GM12878 (cell line): ENCODE measurements around the gene FANCE. TPM values are rescaled to one million over a fixed set of nuclear protein-coding genes. Genes with fewer than 3 reads are reported as not detected.

ENCODE experiments used
- ATAC-seq: fragments of 200-7000 bp; cut with Tn5 transposase; 3 replicates; pipeline ENCODE4 v1.9.1; 2020; ENCODE audit warnings: mild to moderate bottlenecking, moderate library complexity
- BruUV-seq: library from RNA; stranded (reverse); fragments of 400-500 nt; replicated peaks from 2 replicates; lab custom pipeline; 2021; lab: Mats Ljungman, UMichigan
- CTCF ChIA-PET: fragments of 300-600 bp; sonication (Branson Sonifier 250); formaldehyde crosslinking; extraction: SDS; loops from one replicate; lab custom pipeline; 2021; ENCODE audit warnings: inconsistent platforms; lab: Yijun Ruan, JAX
- POLR2A ChIA-PET: fragments of 350-600 bp; formaldehyde crosslinking; extraction: SDS; loops from one replicate; lab custom pipeline; 2021; ENCODE audit warnings: inconsistent platforms; lab: Charles Lee
- RAD21 ChIA-PET: fragments of 300-600 bp; sonication (Branson Sonifier 250); formaldehyde crosslinking; loops from one replicate; lab custom pipeline; 2023; ENCODE audit warnings: antibody characterized with exemption; ENCODE audit not compliant: unreplicated experiment; lab: Charles Lee
- SMC1A ChIA-PET: fragments of 300-600 bp; sonication (Branson Sonifier 250); formaldehyde crosslinking; loops from one replicate; lab custom pipeline; 2023; ENCODE audit not compliant: unreplicated experiment, uncharacterized antibody; lab: Charles Lee
- DNase-seq: peaks from one replicate; pipeline ENCODE4 v3.0.0-alpha.2; 2011; ENCODE audit warnings: low read depth, low spot score
- FAIRE-seq: peaks from 3 replicates; lab custom pipeline; 2011; peaks lifted over from hg19 to GRCh38; lab: Jason Lieb, UNC
- H2AFZ ChIP-seq: 2 replicates; pipeline ENCODE4 v1.6.0; 2011; ENCODE audit warnings: low read depth, low read length, control low read depth; ENCODE audit not compliant: control insufficient read depth
- H3K27ac ChIP-seq: 2 replicates; pipeline ENCODE4 v1.5.1; 2011; ENCODE audit warnings: control low read depth; ENCODE audit not compliant: control insufficient read depth, insufficient read depth
- H3K27me3 ChIP-seq, 2 experiments: replicated peaks in 1 of 2; 2 replicates each; pipeline versions ENCODE4 v1.6.0 to v1.6.1; 2011; ENCODE audit warnings: low read length in 1 of 2; ENCODE audit not compliant: control insufficient read depth in 2 of 2, insufficient read depth in 2 of 2
- H3K36me3 ChIP-seq, 2 experiments: 2 replicates each; pipeline ENCODE4 v1.5.1; 2011; ENCODE audit warnings: low read length in 1 of 2; ENCODE audit not compliant: control insufficient read depth in 2 of 2, insufficient read depth in 2 of 2
- H3K4me1 ChIP-seq: 2 replicates; pipeline ENCODE4 v1.6.1; 2011; ENCODE audit warnings: mild to moderate bottlenecking, low read length, moderate library complexity, mixed read lengths; ENCODE audit not compliant: control insufficient read depth, insufficient read depth
- H3K4me2 ChIP-seq: 2 replicates; pipeline ENCODE4 v1.6.0; 2011; ENCODE audit warnings: control low read depth; ENCODE audit not compliant: control insufficient read depth, insufficient read depth
- H3K4me3 ChIP-seq: fragments of 200-600 bp; sonication (generic); 2 replicates; pipeline ENCODE4 v1.5.1; 2016
- H3K79me2 ChIP-seq: 2 replicates; pipeline ENCODE4 v1.6.0; 2011; ENCODE audit warnings: low read length; ENCODE audit not compliant: control insufficient read depth, insufficient read depth
- H3K9ac ChIP-seq: 2 replicates; pipeline ENCODE4 v1.8.0; 2011; ENCODE audit warnings: low read length, control low read depth, mixed read lengths; ENCODE audit not compliant: control insufficient read depth, insufficient read depth
- H3K9me3 ChIP-seq: replicated peaks from 3 replicates; pipeline ENCODE4 v1.5.1; 2011; ENCODE audit warnings: mild to moderate bottlenecking, low read length; ENCODE audit not compliant: control insufficient read depth, insufficient read depth
- H4K20me1 ChIP-seq: 2 replicates; pipeline ENCODE4 v1.6.0; 2011; ENCODE audit not compliant: control insufficient read depth, insufficient read depth
- CEBPB ChIP-seq, 2 experiments: fragments of 150-350 bp in 1 of 2; IDR thresholded peaks; 2 replicates each; pipeline ENCODE4 v1.6.1; 2012 to 2014; ENCODE audit warnings: low read depth in 2 of 2, low read length in 2 of 2, borderline replicate concordance in 1 of 2, inconsistent platforms in 1 of 2
- CEBPZ ChIP-seq: fragments of 150-350 bp; IDR thresholded peaks from 2 replicates; pipeline ENCODE4 v1.6.1; 2016; ENCODE audit warnings: low read depth, low read length
- LARP7 ChIP-seq: fragments of 450-650 bp; IDR thresholded peaks from 2 replicates; pipeline ENCODE4 v1.6.1; 2017; ENCODE audit warnings: mild to moderate bottlenecking
- MXI1 ChIP-seq: fragments of 150-350 bp; IDR thresholded peaks from 2 replicates; pipeline ENCODE4 v1.6.1; 2011; ENCODE audit warnings: low read depth, mild to moderate bottlenecking, inconsistent platforms, low read length, improper control_type of control experiment
- MYC ChIP-seq: IDR thresholded peaks from 2 replicates; pipeline ENCODE4 v1.6.1; 2011; ENCODE audit warnings: mild to moderate bottlenecking, low read length, moderate library complexity, inconsistent platforms; ENCODE audit not compliant: insufficient read depth, insufficient replicate concordance, insufficient read length, severe bottlenecking
- NFYA ChIP-seq: IDR thresholded peaks from 2 replicates; pipeline ENCODE4 v1.6.1; 2011; ENCODE audit warnings: low read depth, mild to moderate bottlenecking, low read length, improper control_type of control experiment, borderline replicate concordance
- POU2F2 ChIP-seq: IDR thresholded peaks from 3 replicates; pipeline ENCODE4 v1.6.1; 2011; ENCODE audit warnings: low read depth, mild to moderate bottlenecking, low read length, borderline replicate concordance
- SUZ12 ChIP-seq: fragments of 200-600 bp; sonication (generic); IDR thresholded peaks from one replicate; pipeline ENCODE4 v1.6.1; 2018; ENCODE audit warnings: antibody characterized with exemption, mild to moderate bottlenecking; ENCODE audit not compliant: unreplicated experiment
- TAF1 ChIP-seq: IDR thresholded peaks from 2 replicates; pipeline ENCODE4 v1.6.1; 2011; ENCODE audit warnings: mild to moderate bottlenecking, low read depth, low read length, borderline replicate concordance
- ZBED1 ChIP-seq: IDR thresholded peaks from 2 replicates; pipeline ENCODE4 v1.6.1; 2016; ENCODE audit warnings: borderline replicate concordance
- ZBTB40 ChIP-seq: fragments of 450-650 bp; IDR thresholded peaks from 2 replicates; pipeline ENCODE4 v1.6.1; 2016; ENCODE audit warnings: mild to moderate bottlenecking, moderate library complexity, borderline replicate concordance
- WGBS: methylation state at CpG from one replicate; pipeline ENCODE4 v1.1.6; 2016; ENCODE audit warnings: low lambda C conversion rate; ENCODE audit not compliant: insufficient replicate concordance, insufficient coverage; ENCODE audit errors: missing lambda C conversion rate; 5-methylcytosine and 5-hydroxymethylcytosine counted together
- in situ Hi-C: fragments of 300-500 bp; cut with MboI; formaldehyde crosslinking; loops from 9 replicates; pipeline ENCODE4 v1.14.3; 2018; ENCODE audit warnings: mixed read lengths
- intact Hi-C: fragments of 100-400 bp; cut with micrococcal nuclease; formaldehyde crosslinking; loops from one replicate; pipeline ENCODE4 v1.14.2; 2022; ENCODE audit not compliant: unreplicated experiment
- polyA plus RNA-seq, 11 experiments: library from polyadenylated mRNA; depleted of rRNA in 4 of 11; unstranded in 6 of 11; stranded (reverse) in 5 of 11; fragments of >200 nt; fragmentation: Nextera tagmentation in 4 of 11; fragmentation: Illumina TruSeq in 1 of 11; extraction: Ambion mirVana in 4 of 11; extraction: Trizol in 1 of 11; gene quantifications; 1 replicate in 1 of 11; 2 replicates in 10 of 11; pipeline versions ENCODE4 v1.2.1 to v1.2.3, GENCODE V29; 2011 to 2016; ENCODE audit warnings: inconsistent platforms in 2 of 11, missing spikeins in 2 of 11, low read depth in 1 of 11
- total RNA-seq, 4 experiments: library from RNA; depleted of rRNA in 3 of 4; stranded (reverse); fragments of >200 nt in 3 of 4; fragmentation: Illumina TruSeq in 1 of 4; extraction: Trizol in 1 of 4; gene quantifications; 2 replicates each; pipeline versions ENCODE4 v1.2.1 to v1.2.3, GENCODE V29; 2013 to 2021
- TF ChIP-seq, protein P1 (sequence below): fragments of 450-650 bp; IDR thresholded peaks from 2 replicates; pipeline ENCODE4 v1.6.1; 2014; ENCODE audit warnings: mild to moderate bottlenecking
- TF ChIP-seq, protein P2 (sequence below): fragments of 450-650 bp; IDR thresholded peaks from 2 replicates; pipeline ENCODE4 v1.6.1; 2017; ENCODE audit warnings: antibody characterized with exemption, mild to moderate bottlenecking, moderate library complexity

Gene FANCE
- total and polyA plus RNA-seq, 10 of the 15 experiments (the other 5 are each of a cell fraction or from before 2014, with no cell fraction given), result 3.0 to 13.3 (median 8.1) TPM

DNA sequence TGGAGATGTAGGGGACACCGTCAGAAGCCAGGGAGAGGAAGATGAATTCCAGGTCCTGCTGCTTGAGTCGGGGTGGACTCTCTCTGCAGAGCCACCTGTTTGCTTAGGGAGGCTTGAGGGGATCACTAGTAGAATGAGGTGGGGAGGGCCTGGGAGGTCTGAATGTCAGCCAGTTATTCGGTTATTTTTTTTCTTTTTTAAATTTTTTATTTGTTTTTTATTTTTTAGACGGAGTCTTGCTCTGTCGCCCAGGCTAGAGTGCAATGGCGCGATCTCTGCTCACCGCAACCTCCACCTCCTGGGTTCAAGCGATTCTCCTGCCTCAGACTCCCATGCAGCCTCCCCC, 36.4 kb downstream of the FANCE start:
- BruUV-seq, result no TSS peak
- DNase-seq (no peak), ATAC-seq (no peak), FAIRE-seq (no peak)
- SMC1A ChIA-PET, result no interaction called here
- Histone ChIP-seq H3K9me3 (no peaks in the 10 kb centered on the region), H2AFZ (no peak overlapping the region), H3K36me3 (no peaks in the 10 kb centered on the region), H3K79me2 (no peaks in the 10 kb centered on the region), H3K4me1 (no peaks in the 10 kb centered on the region), H3K27me3 (no peaks in the 10 kb centered on the region; a peak in 1 of 4 replicates), H3K4me2 (no peak overlapping the region), H4K20me1 (no peaks in the 10 kb centered on the region), H3K27ac (no peak overlapping the region), H3K4me3 (no peak overlapping the region), H3K9ac (no peak overlapping the region)
- CTCF ChIA-PET, result interaction anchor here (0.7 to 1.1 kb wide), 2 partner anchors 191 to 1548 kb away, joined by 3 read pairs; no protein-coding TSS in a partner anchor
- in situ Hi-C loops (no loop called here), intact Hi-C loops (no loop called here)
- WGBS, result 77% methylated on average over 9 of the region's 9 CpGs
- RAD21 ChIA-PET, result no interaction called here
- POLR2A ChIA-PET, result no interaction called here
- no peak for TF ChIP-seq CEBPZ
- no peak for TF ChIP-seq MYC
- TF ChIP-seq NFYA, result no peak
- TF ChIP-seq ZBED1, result no peak
- TF ChIP-seq, protein P1, sequence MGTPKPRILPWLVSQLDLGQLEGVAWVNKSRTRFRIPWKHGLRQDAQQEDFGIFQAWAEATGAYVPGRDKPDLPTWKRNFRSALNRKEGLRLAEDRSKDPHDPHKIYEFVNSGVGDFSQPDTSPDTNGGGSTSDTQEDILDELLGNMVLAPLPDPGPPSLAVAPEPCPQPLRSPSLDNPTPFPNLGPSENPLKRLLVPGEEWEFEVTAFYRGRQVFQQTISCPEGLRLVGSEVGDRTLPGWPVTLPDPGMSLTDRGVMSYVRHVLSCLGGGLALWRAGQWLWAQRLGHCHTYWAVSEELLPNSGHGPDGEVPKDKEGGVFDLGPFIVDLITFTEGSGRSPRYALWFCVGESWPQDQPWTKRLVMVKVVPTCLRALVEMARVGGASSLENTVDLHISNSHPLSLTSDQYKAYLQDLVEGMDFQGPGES, result no peak
- TF ChIP-seq LARP7, result no peak
- TF ChIP-seq TAF1, result no peak
- no peak for TF ChIP-seq SUZ12
- no peak for TF ChIP-seq CEBPB (IDR thresholded peaks at IDR 0.05; ENCODE audit: borderline replicate concordance in 1 of 2, low read depth in 2 of 2, low read length in 2 of 2)
- TF ChIP-seq MXI1, result no peak
- TF ChIP-seq, protein P2, sequence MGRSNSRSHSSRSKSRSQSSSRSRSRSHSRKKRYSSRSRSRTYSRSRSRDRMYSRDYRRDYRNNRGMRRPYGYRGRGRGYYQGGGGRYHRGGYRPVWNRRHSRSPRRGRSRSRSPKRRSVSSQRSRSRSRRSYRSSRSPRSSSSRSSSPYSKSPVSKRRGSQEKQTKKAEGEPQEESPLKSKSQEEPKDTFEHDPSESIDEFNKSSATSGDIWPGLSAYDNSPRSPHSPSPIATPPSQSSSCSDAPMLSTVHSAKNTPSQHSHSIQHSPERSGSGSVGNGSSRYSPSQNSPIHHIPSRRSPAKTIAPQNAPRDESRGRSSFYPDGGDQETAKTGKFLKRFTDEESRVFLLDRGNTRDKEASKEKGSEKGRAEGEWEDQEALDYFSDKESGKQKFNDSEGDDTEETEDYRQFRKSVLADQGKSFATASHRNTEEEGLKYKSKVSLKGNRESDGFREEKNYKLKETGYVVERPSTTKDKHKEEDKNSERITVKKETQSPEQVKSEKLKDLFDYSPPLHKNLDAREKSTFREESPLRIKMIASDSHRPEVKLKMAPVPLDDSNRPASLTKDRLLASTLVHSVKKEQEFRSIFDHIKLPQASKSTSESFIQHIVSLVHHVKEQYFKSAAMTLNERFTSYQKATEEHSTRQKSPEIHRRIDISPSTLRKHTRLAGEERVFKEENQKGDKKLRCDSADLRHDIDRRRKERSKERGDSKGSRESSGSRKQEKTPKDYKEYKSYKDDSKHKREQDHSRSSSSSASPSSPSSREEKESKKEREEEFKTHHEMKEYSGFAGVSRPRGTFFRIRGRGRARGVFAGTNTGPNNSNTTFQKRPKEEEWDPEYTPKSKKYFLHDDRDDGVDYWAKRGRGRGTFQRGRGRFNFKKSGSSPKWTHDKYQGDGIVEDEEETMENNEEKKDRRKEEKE, result no peak
- TF ChIP-seq POU2F2, result no peak
- no peak for TF ChIP-seq ZBTB40
